IPS DF 6.9 (cell line): ENCODE results near the gene ZFAND5.

Experiments
- DNase-seq: peaks from one replicate; pipeline ENCODE4 v3.0.0-alpha.2; 2013; ENCODE audit warnings: low read depth, low spot score
- H3K27ac ChIP-seq: one replicate; pipeline ENCODE4 v1.5.1; 2013; ENCODE audit warnings: low read length, control low read depth
- H3K27me3 ChIP-seq: 2 replicates; pipeline ENCODE4 v1.6.1; 2013; ENCODE audit warnings: mild to moderate bottlenecking, low read length; ENCODE audit not compliant: control insufficient read depth, insufficient read depth
- H3K36me3 ChIP-seq: 2 replicates; pipeline ENCODE4 v1.6.1; 2013; ENCODE audit warnings: low read length; ENCODE audit not compliant: control insufficient read depth, insufficient read depth
- H3K4me1 ChIP-seq: 2 replicates; pipeline ENCODE4 v1.6.1; 2013; ENCODE audit warnings: low read length; ENCODE audit not compliant: control insufficient read depth, insufficient read depth
- H3K4me3 ChIP-seq: 2 replicates; pipeline ENCODE4 v1.5.1; 2013; ENCODE audit warnings: mild to moderate bottlenecking, low read length
- H3K9me3 ChIP-seq: 2 replicates; pipeline ENCODE4 v1.6.1; 2013; ENCODE audit warnings: low read length, inconsistent platforms; ENCODE audit not compliant: control insufficient read depth, insufficient read depth
- WGBS: extraction: QIAGEN DNeasy Blood & Tissue Kit; methylation state at CpG from one replicate; pipeline ENCODE4 v1.1.7; 2013; ENCODE audit warnings: mixed read lengths, missing lambda C conversion rate; ENCODE audit not compliant: insufficient read length, insufficient coverage; 5-methylcytosine and 5-hydroxymethylcytosine counted together

The ZFAND5 gene

DNA sequence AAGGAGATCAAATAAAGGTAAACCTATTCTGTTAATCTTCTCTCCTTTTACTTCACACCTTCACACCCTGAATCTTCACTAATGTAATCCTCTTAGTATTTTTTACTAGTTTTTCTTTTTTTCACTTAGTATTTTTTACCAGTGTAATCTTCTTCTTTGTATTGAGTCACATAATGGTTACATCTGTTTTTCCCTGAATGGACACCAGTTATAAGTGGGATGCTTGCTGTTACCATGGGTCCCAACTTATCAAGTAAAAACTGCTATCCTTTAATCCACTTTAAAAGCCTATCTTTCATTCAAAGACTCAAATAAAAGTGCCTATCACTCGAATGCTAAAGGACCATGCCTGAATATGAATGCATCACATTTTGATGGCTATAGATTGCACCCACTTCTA is 15.1 kb downstream of the ZFAND5 start:
- Histone ChIP-seq H3K27ac (no peak overlapping the region), H3K36me3 (no peaks in the 10 kb centered on the region), H3K4me3 (no peak overlapping the region), H3K27me3 (no peaks in the 10 kb centered on the region), H3K4me1 (no peaks in the 10 kb centered on the region), H3K9me3 (no peaks in the 10 kb centered on the region)
- DNase-seq: no peak
- no CpG with 5 or more reads among the region's 1 CpG for WGBS

DNA sequence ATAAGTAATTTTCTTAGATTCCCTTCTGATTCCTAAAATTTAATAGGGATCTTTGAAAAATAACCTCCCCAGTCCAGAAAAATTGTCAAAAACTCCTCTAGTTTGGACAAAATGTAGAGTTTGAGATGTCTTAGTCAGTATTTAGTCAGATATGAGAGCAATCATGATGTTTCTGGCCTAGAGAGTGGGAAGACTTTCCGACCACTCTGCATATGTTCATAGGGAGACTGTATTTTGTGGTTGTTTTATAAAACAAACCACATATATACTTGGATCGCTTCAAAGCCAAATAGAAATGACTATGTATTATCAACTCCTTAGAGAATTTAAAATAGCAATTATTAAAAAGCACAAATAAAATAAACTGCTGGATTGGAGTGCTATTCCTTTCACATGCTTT is 15.8 kb downstream of the ZFAND5 start:
- no peak overlapping the region for H3K4me3 ChIP-seq
- H3K36me3 ChIP-seq: no peaks in the 10 kb centered on the region
- DNase-seq: no peak
- no peaks in the 10 kb centered on the region for H3K9me3 ChIP-seq
- H3K27ac ChIP-seq: no peak overlapping the region
- H3K27me3 ChIP-seq: no peaks in the 10 kb centered on the region
- no peaks in the 10 kb centered on the region for H3K4me1 ChIP-seq
- no CpG with 5 or more reads among the region's 2 CpGs for WGBS

DNA sequence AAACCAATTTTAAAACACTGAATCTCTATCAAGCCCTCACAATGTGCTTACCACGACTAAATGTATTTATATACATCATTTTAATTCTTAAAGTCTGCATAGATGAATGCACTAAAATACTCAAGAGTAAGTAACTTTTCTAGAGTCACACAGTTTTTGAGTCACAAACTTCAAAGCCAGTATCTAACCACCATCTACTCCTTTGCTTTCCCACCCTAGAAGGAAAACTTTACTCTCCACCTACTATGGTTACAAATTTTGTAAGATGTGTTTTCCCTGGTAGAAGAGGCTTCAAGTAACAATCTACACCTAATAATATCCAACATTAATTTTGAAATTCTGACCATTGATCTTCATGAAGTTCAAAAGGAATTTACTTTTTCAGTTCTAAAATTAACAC is 18.7 kb downstream of the ZFAND5 start:
- H3K27me3 ChIP-seq: no peaks in the 10 kb centered on the region
- H3K4me3 ChIP-seq: no peak overlapping the region
- H3K9me3 ChIP-seq: no peaks in the 10 kb centered on the region
- H3K4me1 ChIP-seq: no peaks in the 10 kb centered on the region
- WGBS: no CpG with 5 or more reads among the region's 1 CpG
- DNase-seq: no peak
- no peak overlapping the region for H3K27ac ChIP-seq
- H3K36me3 ChIP-seq: no peaks in the 10 kb centered on the region

DNA sequence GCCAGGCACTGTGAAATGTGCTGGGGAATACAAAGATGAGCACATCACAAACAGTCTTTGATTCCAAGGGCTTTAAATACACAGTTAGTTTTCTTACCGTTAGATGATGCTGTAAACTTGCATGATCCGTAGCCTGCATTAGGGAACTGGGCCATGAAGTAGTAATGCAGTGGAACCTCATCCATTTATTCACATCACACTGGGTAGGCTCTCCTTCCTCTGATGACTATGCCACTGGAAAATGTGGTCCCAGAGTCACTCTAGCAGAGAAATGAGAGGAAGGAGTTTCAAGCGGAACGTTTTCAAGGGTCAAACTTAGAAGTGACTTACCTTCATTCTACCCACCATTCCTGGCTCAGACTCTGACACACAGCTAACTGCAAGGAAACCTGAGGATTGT is 26.4 kb downstream of the ZFAND5 start:
- Histone ChIP-seq H3K4me1 (no peaks in the 10 kb centered on the region), H3K9me3 (no peaks in the 10 kb centered on the region), H3K36me3 (no peaks in the 10 kb centered on the region), H3K27ac (no peak overlapping the region), H3K27me3 (no peaks in the 10 kb centered on the region), H3K4me3 (no peak overlapping the region)
- DNase-seq: no peak
- no CpG with 5 or more reads among the region's 4 CpGs for WGBS

DNA sequence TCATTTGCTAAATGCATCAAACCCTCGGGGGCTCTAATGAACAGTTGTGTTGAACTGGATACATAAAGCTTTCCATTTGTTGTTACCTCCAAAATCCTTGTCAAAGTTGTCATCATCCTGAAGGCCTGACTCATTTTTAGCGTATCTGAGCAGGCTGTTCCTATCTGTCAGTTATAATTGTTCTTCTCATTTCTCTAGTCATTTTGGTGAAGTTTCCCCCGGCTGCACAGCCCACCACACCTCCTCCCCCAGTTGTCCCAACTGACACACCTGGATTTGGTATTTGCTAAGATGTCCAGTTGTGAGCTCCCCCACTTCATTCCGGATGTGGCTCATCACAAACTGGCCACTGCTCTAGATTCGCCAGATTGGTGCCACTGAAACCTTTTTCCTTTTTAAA is 27.7 kb downstream of the ZFAND5 start:
- H3K4me1 ChIP-seq: no peaks in the 10 kb centered on the region
- H3K27me3 ChIP-seq: no peaks in the 10 kb centered on the region
- no peak overlapping the region for H3K4me3 ChIP-seq
- no peak overlapping the region for H3K27ac ChIP-seq
- no peaks in the 10 kb centered on the region for H3K36me3 ChIP-seq
- H3K9me3 ChIP-seq: no peaks in the 10 kb centered on the region
- no CpG with 5 or more reads among the region's 5 CpGs for WGBS
- no peak for DNase-seq

DNA sequence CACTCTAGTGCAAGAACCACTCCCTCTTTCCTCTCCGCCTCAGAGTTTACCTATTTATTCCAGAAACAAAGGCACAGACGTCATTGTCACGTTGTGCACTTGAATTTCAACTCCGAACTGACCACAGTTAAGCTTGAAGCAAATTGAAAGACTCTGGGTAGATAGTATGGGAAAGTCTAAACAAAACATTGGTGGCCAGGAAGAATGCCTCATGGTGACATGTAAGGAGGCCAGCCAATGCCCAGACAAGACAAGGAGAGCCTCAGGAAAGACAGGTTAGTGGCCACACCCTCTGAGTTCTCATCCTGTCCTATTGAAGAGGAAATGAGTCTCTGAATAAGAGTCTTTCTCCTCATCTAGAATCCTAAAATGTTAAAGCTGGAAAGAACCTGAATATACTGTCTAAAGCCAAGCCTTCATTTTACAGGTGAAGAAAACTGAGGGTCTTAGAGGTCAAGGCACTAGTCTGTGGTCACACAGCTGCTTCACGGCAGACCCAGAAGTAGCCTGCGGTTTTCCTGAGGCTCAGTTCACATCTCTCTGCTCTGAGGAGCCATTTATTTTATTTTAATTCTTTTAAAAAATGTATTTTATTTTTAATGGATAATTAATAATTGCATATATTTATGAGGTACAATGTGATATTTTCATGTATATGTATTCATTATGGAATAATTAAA is 30.2 kb downstream of the ZFAND5 start:
- no CpG with 5 or more reads among the region's 6 CpGs for WGBS
- Histone ChIP-seq H3K27me3 (no peaks in the 10 kb centered on the region), H3K9me3 (no peaks in the 10 kb centered on the region), H3K4me3 (no peak overlapping the region), H3K36me3 (no peaks in the 10 kb centered on the region), H3K27ac (no peak overlapping the region), H3K4me1 (no peaks in the 10 kb centered on the region)
- DNase-seq: no peak

DNA sequence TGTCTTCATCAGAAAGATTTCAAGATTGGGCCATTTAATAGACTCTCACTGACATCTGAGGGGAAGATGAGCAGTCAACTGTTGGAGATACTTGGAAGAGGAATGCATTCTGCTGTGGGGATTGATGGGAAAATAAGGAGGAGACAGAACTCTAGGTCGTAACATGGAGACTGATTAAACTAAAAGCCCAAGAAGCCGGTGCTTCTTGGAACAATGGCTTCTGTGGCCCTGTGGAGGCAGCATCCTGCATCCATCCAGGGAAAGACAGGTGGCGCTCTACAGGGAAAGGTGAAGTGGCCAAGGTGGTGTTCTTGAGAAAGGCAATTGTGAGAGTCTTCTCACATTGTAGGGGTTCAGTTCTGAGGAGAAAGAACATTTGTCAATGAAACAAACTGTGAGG is 31.3 kb downstream of the ZFAND5 start:
- DNase-seq: no peak
- no peak overlapping the region for H3K4me3 ChIP-seq
- WGBS: no CpG with 5 or more reads among the region's 3 CpGs
- no peaks in the 10 kb centered on the region for H3K9me3 ChIP-seq
- H3K27me3 ChIP-seq: no peaks in the 10 kb centered on the region
- no peaks in the 10 kb centered on the region for H3K4me1 ChIP-seq
- no peaks in the 10 kb centered on the region for H3K36me3 ChIP-seq
- no peak overlapping the region for H3K27ac ChIP-seq

DNA sequence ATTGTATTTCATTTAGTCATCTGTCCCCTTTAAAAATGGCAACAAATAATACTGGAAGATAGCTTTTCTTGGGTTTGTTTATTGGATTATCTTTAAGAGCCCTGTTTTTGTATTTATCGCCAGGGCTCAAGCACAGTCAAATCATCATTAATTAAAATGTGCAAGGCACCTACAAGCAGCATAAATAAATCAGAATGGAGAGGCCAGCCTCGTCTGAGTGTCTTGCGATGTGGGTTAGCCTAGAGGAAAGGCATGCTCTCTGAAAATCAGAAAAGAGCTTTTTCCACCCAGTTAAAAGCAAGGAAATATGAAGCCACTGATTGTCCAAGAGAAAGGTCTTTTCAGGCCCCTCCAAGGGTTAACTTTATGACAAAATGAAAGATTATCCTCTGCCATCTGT is 31.8 kb downstream of the ZFAND5 start:
- no peaks in the 10 kb centered on the region for H3K4me1 ChIP-seq
- WGBS: no CpG with 5 or more reads among the region's 3 CpGs
- no peaks in the 10 kb centered on the region for H3K36me3 ChIP-seq
- no peak overlapping the region for H3K4me3 ChIP-seq
- no peak for DNase-seq
- no peak overlapping the region for H3K27ac ChIP-seq
- H3K27me3 ChIP-seq: no peaks in the 10 kb centered on the region
- no peaks in the 10 kb centered on the region for H3K9me3 ChIP-seq

DNA sequence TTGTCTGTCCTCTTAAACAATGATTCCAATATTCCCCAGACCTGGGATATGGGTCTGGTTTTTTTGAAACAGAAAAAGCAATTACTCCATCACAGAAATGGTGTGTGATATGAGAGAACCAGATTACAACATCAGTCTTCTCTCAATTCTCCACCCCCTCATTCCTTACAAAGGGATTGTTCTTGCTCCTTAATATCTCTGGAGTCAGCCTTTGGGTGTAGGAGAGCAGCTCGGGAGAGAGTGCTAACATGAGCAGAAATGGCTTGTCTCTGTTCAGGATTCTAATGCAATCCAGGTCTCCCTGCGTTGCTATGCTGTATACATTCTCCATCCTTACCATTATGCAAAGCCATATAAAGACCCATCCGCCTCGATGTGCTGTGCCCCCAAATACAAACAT is 32.7 kb downstream of the ZFAND5 start:
- H3K36me3 ChIP-seq: no peaks in the 10 kb centered on the region
- WGBS: no CpG with 5 or more reads among the region's 4 CpGs
- no peak overlapping the region for H3K4me3 ChIP-seq
- DNase-seq: no peak
- H3K9me3 ChIP-seq: no peaks in the 10 kb centered on the region
- no peaks in the 10 kb centered on the region for H3K27me3 ChIP-seq
- H3K27ac ChIP-seq: no peak overlapping the region
- H3K4me1 ChIP-seq: no peaks in the 10 kb centered on the region

DNA sequence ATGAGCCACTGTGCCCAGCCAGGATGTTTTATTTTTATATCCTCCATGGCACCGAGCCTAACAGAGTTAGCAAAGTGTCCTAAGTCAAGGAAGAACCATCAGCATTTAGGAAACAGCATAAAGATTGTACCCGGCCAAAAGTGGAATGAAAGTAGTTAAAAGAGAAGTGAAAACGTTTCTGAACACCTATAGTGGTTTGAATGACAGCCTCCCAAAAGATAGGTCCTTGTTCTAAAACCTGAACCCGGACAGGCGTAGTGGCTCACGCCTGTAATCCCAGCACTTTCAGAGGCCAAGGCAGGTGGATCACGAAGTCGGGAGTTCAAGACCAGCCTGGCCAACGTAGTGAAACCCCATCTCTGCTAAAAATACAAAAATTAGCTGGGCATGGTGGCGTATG is 37.4 kb downstream of the ZFAND5 start:
- H3K27ac ChIP-seq: no peak overlapping the region
- WGBS: no CpG with 5 or more reads among the region's 10 CpGs
- no peaks in the 10 kb centered on the region; the same call in 1 of the 2 replicates for H3K9me3 ChIP-seq
- no peaks in the 10 kb centered on the region for H3K27me3 ChIP-seq
- DNase-seq: no peak
- H3K4me3 ChIP-seq: no peak overlapping the region
- no peaks in the 10 kb centered on the region for H3K36me3 ChIP-seq
- no peaks in the 10 kb centered on the region for H3K4me1 ChIP-seq

DNA sequence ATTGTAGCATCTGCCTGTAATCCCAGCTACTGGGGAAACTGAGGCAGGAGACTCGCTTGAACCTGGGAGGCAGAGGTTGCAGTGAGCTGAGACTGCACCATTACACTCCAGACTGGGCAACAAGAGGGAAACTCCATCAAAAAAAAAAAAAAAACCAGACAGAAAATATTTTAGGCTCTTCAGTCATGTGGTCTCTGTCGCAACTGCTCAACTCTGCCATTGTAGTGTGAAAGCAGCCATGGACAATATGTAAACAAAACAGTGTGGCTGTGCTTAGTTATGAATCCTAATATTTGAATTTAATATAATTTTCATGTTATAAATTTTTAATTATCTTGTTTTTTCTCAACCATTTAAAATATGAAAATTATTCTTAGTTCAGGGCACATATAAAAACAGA is 38.4 kb downstream of the ZFAND5 start:
- Histone ChIP-seq H3K4me1 (no peaks in the 10 kb centered on the region), H3K27ac (no peak overlapping the region), H3K36me3 (no peaks in the 10 kb centered on the region), H3K27me3 (no peaks in the 10 kb centered on the region; the same call in 1 of the 2 replicates), H3K9me3 (no peaks in the 10 kb centered on the region; the same call in 1 of the 2 replicates), H3K4me3 (no peak overlapping the region)
- DNase-seq: no peak
- WGBS: no CpG with 5 or more reads among the region's 2 CpGs
